GM18526 (cell line): ENCODE data around the gene ASIC4.

ENCODE experiments used
- POLR2A ChIP-seq: IDR thresholded peaks from 3 replicates; pipeline ENCODE4 v1.6.1; 2011; ENCODE audit not compliant: insufficient read length; ENCODE audit errors: extremely low read depth

Gene ASIC4

GRCh38 chr2:219569041-219569440 lies 54.8 kb downstream of the ASIC4 start:
- TF ChIP-seq POLR2A: no peak

DNA sequence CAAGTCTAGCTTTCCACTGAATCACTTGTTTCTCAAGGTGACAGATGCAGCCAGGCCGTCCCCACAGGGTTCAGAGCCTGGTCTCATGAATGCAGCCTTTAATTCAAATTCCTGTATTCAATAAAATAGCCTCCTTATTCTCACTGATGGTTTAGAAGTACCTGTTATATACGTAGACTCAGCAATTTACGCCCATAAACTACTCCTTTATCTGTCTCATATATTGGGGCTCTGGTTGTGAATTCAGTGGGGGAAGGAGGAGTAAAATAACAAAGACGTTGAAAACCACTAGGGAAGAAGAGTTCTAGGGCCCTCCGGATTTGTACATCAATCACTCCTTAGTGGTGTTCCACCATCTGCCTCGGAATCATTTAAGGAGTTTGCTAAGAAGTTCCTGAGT lies 55.4 kb downstream of the ASIC4 start:
- TF ChIP-seq POLR2A: no peak

- TF ChIP-seq POLR2A: no peak
Observed at GRCh38 chr2:219570194-219570923, 56.1 kb downstream of the ASIC4 start.

DNA sequence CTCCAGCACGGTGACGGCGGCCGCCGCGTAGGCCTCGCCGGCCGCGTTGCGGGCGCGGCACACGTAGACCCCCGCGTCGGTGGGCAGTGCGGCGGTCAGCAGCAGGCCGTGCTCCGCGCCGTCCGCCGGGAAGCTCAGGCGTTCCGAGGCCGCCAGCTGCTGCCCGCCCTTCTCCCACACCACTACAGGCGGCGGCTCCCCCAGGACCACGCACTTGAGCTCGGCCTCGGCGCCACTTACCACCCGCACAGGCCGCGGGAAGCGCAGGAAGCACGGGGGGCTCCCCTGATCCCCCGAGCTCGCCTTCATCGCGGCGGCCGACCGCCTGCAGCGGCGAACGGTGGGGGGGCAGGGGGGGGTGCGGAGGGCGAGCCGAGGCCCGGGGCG lies 56.6 kb downstream of the ASIC4 start:
- TF ChIP-seq POLR2A: no peak

- TF ChIP-seq POLR2A: no peak
Observed at GRCh38 chr2:219571311-219572236, 57.3 kb downstream of the ASIC4 start, which contains the start of gene OBSL1. Gene OBSL1 (minus strand): TSS chr2:219571539. CDS start chr2:219571232, 307 bp downstream.

- TF ChIP-seq POLR2A: no peak
Observed at GRCh38 chr2:219572237-219573001, 58.1 kb downstream of the ASIC4 start, which contains the start of gene INHA. Gene INHA (plus strand): TSS chr2:219572310. CDS start chr2:219572375, 65 bp downstream.

- no peak for TF ChIP-seq POLR2A
Observed at GRCh38 chr2:219573166-219573565, 58.9 kb downstream of the ASIC4 start.

- TF ChIP-seq POLR2A: no peak
Observed at GRCh38 chr2:219574484-219575311, 60.4 kb downstream of the ASIC4 start.

GRCh38 chr2:219575566-219576504 lies 61.6 kb downstream of the ASIC4 start:
- no peak for TF ChIP-seq POLR2A

DNA sequence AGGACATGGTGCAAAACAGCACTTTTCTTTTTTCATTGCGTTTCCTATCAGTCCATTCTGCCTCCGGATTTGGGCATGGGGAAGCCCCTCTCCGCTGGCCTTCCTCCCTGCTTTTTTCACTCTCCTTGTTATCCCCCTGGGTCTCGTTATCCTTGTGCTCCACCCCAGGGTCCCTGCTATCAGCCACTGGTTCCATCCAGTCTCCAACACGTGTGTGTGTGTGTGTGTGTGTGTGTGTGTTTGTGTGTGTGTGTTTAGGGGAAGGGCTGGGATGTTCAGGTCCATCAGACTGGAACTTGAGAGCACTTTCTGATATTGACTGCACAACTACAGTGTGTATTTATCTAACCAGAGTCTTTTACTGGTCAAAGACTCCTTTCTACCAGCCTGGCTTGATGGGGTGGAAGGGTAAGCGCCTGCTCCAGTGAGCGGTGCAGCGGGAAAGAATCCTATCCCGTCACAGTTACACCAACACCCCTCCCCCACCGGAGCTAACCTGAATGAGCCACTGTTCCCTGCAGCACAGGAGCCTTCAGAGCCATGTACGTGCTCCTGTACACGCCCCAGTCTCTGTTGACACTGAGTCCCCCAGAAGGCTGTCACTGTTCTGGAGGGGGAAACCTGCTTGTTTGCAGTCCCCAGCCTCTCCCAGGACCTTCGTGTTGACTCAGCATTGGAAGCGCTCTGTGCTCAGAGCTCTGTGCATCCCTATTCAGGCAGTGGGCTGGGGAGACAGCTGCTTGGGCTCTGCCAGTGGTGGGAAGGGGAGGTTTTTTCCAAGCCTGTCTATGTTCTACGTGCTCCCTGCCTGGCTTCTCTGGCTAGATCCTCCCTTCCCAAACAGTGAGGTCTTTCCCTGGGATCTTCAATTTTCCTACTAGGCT lies 62.5 kb downstream of the ASIC4 start:
- TF ChIP-seq POLR2A: no peak

DNA sequence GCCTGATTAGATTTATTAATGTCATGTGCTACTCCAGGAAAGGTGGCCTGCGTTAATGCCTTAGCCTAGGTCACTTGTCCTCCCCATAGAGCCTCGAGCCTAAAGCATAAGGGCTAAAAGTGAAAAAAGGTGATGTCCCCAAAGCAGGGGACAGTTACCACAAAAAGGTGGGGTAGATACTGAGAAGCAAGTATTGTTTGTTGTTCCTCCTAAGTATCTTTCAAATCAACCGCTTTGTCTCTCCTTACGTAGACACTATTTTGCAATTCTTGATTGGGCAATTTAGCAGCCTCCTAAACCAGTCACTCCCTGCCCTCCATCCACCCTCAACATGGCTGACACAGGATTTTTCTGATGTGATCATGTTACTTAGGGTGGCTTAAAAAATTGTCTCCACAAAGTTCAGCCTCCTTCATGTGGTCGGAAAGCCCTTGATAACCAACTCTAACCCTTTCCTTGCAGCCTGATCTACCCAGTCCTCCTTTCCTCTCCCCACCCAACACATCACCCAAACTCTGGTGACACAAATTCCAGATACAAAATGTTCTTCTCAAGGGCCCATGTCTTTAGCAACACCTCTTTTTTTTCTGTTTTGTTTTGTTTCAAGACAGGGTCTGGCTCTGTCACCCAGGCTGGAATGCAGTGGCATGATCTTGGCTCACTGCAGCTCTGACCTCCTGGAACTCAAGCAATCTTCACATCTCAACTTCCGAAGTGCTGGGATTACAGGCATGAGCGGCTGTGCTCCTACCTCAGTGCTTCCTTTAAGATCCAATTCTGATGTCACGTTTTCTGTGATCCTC lies 64.7 kb downstream of the ASIC4 start:
- no peak for TF ChIP-seq POLR2A

DNA sequence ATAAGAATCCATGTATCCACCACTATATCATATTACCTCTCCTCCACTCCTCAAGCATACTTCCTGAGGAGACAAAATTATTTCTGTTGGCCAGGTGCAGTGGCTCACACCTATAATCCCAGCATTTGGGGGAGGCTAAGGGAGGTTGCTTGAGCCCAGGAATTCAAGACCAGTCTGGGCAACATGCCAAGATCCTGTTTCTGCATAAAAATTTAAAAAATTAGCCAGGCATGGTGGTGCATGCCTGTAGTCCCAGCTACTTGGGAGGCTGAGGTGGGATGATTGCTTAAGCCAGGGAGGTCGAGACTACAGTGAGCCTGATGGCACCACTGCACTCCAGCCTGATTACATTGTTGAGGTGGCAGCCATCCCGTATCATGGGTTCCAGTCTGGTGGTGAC lies 67.1 kb downstream of the ASIC4 start:
- TF ChIP-seq POLR2A: no peak
